Gastrocnemius medialis (tissue), 4 donors: ENCODE measurements around the gene PHLDA2. TPM values are rescaled to one million over a fixed set of nuclear protein-coding genes. Genes with fewer than 3 reads are reported as not detected.

Source experiments
- ATAC-seq, 2 donors: fragments of 150-250 bp; one replicate each; pipeline ENCODE4 v1.9.1; 2016
- DNase-seq, 2 donors: peaks; one replicate each; pipeline ENCODE4 v3.0.0-alpha.2; 2019
- H3K27ac ChIP-seq, 4 donors: fragments of 200-600 bp; sonication (generic); 1 replicate in 1 of 4; 2 replicates in 3 of 4; pipeline ENCODE4 v1.5.1; 2016 to 2018; ENCODE audit warnings: mild to moderate bottlenecking in 2 of 4, moderate library complexity in 1 of 4
- H3K27me3 ChIP-seq, 3 donors: fragments of 200-600 bp; sonication (generic) in 2 of 3; 1 replicate in 1 of 3; 2 replicates in 2 of 3; pipeline versions ENCODE4 v1.5.1 to v1.6.0; 2016 to 2019; ENCODE audit warnings: mild to moderate bottlenecking in 1 of 3, moderate library complexity in 1 of 3
- H3K36me3 ChIP-seq, 2 donors: fragments of 200-600 bp; sonication (generic) in 1 of 2; one replicate each; pipeline ENCODE4 v1.5.1; 2017 to 2018
- H3K4me1 ChIP-seq, 2 donors: fragments of 200-600 bp; sonication (generic) in 1 of 2; one replicate each; pipeline ENCODE4 v1.5.1; 2016 to 2017; ENCODE audit warnings: mild to moderate bottlenecking in 2 of 2
- H3K4me3 ChIP-seq, 4 donors: fragments of 200-600 bp; sonication (generic) in 3 of 4; 1 replicate in 1 of 4; 2 replicates in 3 of 4; pipeline ENCODE4 v1.5.1; 2016 to 2019; ENCODE audit warnings: mild to moderate bottlenecking in 2 of 4
- H3K9me3 ChIP-seq, 3 donors: fragments of 200-600 bp; sonication (generic) in 2 of 3; 1 replicate in 1 of 3; 2 replicates in 2 of 3; pipeline ENCODE4 v1.5.1; 2016 to 2019
- POLR2A ChIP-seq, 2 donors: fragments of 450-650 bp; IDR thresholded peaks; one replicate each; pipeline ENCODE4 v1.6.1; 2017; ENCODE audit warnings: antibody characterized with exemption in 2 of 2, mild to moderate bottlenecking in 2 of 2, moderate library complexity in 2 of 2
- in situ Hi-C, 4 donors: fragments of 200-750 bp; cut with MboI; loops; one replicate each; pipeline versions ENCODE4 v1.15.0 to v1.8.0; 2017; ENCODE audit warnings: low sequenced_read_pairs in 4 of 4
- intact Hi-C: fragments of 100-400 bp; cut with DNase I; formaldehyde crosslinking; loops from one replicate; pipeline ENCODE4 v1.15.1; 2023; ENCODE audit warnings: low total_unique reads
- total RNA-seq, 4 donors: library from RNA; depleted of rRNA; stranded (reverse); fragments of >200 nt; gene quantifications; one replicate each; pipeline versions ENCODE4 v1.1.0 to v1.2.3, GENCODE V29; 2016
- TF ChIP-seq, protein P1 (sequence below), 5 experiments: fragments of 450-650 bp in 3 of 5; fragments of 200-600 bp in 2 of 5; sonication (generic) in 2 of 5; IDR thresholded peaks in 4 of 5; conservative IDR thresholded peaks in 1 of 5; 1 replicate in 4 of 5; 2 replicates in 1 of 5; pipeline ENCODE4 v1.5.1; 2016 to 2019; ENCODE audit warnings: antibody characterized with exemption in 5 of 5, mild to moderate bottlenecking in 3 of 5, moderate library complexity in 3 of 5

PHLDA2 gene
- total RNA-seq, 4 donors from 2014 or later = 1.4 TPM; not detected in 3

DNA sequence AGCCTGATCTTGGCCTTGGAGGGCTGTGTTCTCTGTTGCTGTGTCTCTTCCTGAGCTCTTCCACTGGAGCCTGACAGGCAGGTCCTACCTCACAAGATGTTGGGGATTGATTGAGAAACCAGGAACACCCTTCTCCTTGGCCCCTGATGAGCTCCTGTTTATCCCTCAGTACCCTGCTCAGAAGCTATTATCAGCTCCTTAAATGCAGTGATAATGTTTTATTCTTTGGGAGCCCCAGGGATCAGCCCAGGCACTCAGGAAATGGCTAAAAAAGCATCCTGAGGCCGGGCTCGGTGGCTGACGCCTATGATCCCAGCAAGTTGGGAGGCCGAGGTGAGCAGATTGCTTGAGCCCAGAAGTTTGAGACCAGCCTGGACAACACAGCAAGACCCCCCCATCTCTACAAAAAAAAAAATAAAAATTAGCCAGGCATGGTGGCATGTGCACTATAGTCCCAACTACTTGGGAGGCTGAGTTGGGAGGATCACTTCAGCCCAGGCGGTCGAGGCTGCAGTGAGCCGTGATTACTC is 4.9 kb upstream of the PHLDA2 start:
- TF ChIP-seq POLR2A (IDR thresholded peaks at IDR 0.05) = no peak
- TF ChIP-seq, protein P1, sequence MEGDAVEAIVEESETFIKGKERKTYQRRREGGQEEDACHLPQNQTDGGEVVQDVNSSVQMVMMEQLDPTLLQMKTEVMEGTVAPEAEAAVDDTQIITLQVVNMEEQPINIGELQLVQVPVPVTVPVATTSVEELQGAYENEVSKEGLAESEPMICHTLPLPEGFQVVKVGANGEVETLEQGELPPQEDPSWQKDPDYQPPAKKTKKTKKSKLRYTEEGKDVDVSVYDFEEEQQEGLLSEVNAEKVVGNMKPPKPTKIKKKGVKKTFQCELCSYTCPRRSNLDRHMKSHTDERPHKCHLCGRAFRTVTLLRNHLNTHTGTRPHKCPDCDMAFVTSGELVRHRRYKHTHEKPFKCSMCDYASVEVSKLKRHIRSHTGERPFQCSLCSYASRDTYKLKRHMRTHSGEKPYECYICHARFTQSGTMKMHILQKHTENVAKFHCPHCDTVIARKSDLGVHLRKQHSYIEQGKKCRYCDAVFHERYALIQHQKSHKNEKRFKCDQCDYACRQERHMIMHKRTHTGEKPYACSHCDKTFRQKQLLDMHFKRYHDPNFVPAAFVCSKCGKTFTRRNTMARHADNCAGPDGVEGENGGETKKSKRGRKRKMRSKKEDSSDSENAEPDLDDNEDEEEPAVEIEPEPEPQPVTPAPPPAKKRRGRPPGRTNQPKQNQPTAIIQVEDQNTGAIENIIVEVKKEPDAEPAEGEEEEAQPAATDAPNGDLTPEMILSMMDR (IDR thresholded peaks at IDR 0.05 in 4 of 5, conservative IDR thresholded peaks at IDR 0.05 in 1 of 5) = no peak
- intact Hi-C loops = no loop called here
- in situ Hi-C loops = no loop called here
- Histone ChIP-seq H3K27ac (no peak overlapping the region), H3K9me3 (peaks cover 0 to 4% (median 0%) of the 10 kb centered on the region in 3 donors), H3K36me3 (no peaks in the 10 kb centered on the region), H3K4me3 (no peak overlapping the region), H3K27me3 (peaks cover 16 to 26% (median 20%) of the 10 kb centered on the region in 3 donors), H3K4me1 (peaks cover under 1 to 4% of the 10 kb centered on the region in 2 donors)
- ATAC-seq = no peak
- DNase-seq = no peak

DNA sequence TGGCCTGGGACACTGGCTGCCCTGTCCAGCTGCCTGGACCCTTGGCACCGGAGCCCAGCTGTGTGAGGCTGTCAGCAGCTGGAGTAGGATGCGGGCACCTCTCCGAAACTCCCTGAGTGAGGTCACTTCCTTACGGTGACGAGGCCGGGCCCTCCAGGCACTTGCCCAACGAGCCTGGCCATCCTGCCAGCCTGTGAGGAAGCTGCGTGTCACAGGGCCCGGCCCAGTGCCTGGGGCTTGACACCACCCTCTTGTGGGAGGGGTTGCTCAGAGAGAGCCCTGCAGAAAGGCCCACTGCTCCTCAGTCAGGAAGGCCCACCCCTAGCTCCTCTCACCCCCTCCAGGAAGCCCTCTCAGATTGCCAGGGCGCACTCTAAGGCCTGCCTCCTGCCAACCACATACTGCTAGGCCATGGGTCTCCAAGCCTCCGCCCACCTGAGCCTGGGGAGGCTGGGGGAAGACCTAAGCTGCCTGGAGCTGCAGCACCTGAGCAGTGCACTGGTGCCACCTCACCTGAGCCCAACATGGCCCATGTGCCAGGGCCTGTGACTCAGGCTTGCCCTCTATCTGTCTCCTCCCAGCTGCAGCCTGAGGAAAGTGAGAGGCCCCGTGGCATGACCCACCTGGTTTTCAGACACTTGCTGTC is 4.3 kb upstream of the PHLDA2 start:
- peak in 1 of 2 donors; percentile 10 for TF ChIP-seq POLR2A (IDR thresholded peaks at IDR 0.05)
- TF ChIP-seq, protein P1 (IDR thresholded peaks at IDR 0.05 in 4 of 5, conservative IDR thresholded peaks at IDR 0.05 in 1 of 5) = no peak
- intact Hi-C loops (no loop called here), in situ Hi-C loops (no loop called here)
- ATAC-seq (no peak), DNase-seq (peak; percentile 39 to 63)
- Histone ChIP-seq H3K4me1 (peaks cover 4 to 5% of the 10 kb centered on the region in 2 donors), H3K36me3 (no peaks in the 10 kb centered on the region), H3K4me3 (no peak overlapping the region), H3K9me3 (no peaks in the 10 kb centered on the region), H3K27me3 (peaks cover 19 to 30% (median 26%) of the 10 kb centered on the region in 3 donors), H3K27ac (no peak overlapping the region)

DNA sequence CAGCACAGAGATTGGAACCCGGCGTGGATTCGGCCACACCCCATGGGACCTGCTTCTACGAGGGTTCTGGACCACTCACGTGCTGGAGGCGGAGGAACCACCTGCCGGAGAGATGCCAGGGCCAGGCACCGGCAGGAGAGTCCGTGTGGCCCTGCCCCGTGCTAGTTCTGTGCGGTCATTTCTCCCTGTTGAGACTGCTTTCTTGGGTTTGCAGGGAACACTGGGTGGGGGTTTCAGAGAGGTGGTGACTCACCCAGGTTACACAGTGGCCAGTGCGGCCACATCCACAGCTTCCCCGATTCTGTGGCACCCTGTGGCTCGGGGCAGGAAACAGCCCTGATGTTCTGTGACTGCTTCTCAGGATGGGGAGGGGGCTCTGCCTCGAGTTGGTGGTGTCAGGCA is 3.6 kb upstream of the PHLDA2 start:
- peaks cover 23 to 36% (median 31%) of the 10 kb centered on the region in 3 donors for H3K27me3 ChIP-seq
- no peak overlapping the region for H3K27ac ChIP-seq
- intact Hi-C loops = no loop called here
- peak in 1 of 2 donors; percentile 11 for ATAC-seq
- H3K9me3 ChIP-seq = no peaks in the 10 kb centered on the region
- H3K36me3 ChIP-seq = no peaks in the 10 kb centered on the region
- in situ Hi-C loops = no loop called here
- DNase-seq = no peak
- no peak overlapping the region for H3K4me3 ChIP-seq
- TF ChIP-seq, protein P1 (IDR thresholded peaks at IDR 0.05 in 4 of 5, conservative IDR thresholded peaks at IDR 0.05 in 1 of 5) = no peak
- TF ChIP-seq POLR2A (IDR thresholded peaks at IDR 0.05) = no peak
- peaks cover 4 to 9% of the 10 kb centered on the region in 2 donors for H3K4me1 ChIP-seq

DNA sequence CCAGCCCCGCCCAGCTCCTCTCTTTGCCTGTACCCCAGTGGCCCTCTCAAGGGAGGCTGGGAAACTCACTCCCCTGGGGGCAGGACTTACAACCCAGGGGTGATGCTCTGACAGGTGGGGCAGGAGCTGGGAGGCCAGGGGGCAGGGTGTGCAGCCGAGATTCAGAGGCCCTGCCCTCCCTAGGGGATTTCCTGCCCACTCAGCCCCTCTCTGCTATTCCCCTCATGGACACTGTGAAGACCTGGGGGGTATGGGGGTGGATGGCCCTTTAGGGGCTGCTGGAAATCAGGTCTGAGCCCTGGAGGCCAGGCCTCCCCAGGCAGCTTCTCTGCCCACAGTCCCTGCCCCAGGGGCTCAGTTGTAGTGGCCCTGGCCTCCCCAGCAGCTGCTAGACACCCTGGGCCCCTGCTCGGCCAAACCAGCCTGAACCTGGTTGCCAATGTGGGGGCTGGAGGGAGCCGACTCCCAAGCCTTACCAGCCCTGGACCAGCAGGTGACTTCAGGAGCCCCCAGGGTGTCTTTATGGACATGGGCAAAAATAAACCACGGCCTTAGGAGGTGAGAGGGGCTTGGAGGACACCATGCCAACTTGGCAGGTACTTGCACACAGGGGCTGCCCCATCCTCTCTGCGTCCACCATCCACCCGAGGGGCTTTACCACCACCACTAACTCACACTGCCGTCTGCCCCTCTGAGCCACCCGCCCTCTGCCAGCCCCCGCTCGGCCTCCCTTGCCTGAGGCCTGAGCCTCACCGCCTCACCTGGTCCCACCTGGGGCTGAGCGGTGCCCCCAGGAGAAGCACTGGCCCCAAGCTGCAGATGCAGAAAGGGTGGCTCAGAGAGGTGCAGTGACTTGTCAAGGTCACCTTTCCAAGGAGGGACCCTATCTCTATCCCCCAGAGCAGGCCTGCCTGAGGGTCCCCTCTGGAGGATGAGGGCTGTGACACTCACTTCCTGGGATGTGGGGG is 2.8 kb upstream of the PHLDA2 start:
- H3K27ac ChIP-seq = no peak overlapping the region
- H3K27me3 ChIP-seq = peaks cover 25 to 42% (median 39%) of the 10 kb centered on the region in 3 donors
- TF ChIP-seq POLR2A (IDR thresholded peaks at IDR 0.05) = no peak
- TF ChIP-seq, protein P1 (IDR thresholded peaks at IDR 0.05 in 4 of 5, conservative IDR thresholded peaks at IDR 0.05 in 1 of 5) = no peak
- no peaks in the 10 kb centered on the region for H3K9me3 ChIP-seq
- no peaks in the 10 kb centered on the region for H3K36me3 ChIP-seq
- in situ Hi-C loops (no loop called here), intact Hi-C loops (no loop called here)
- no peak for DNase-seq
- no peak for ATAC-seq
- peaks cover 4 to 9% of the 10 kb centered on the region in 2 donors for H3K4me1 ChIP-seq
- no peak overlapping the region for H3K4me3 ChIP-seq
